22Rv1 (cell line): Measurements from ENCODE around the gene ANKRD39.

ENCODE experiments used
- H3K27ac ChIP-seq: fragments of 450-650 bp; 2 replicates; pipeline ENCODE4 v1.5.1; 2017
- ZFX ChIP-seq: fragments of 450-650 bp; IDR thresholded peaks from 2 replicates; pipeline ENCODE4 v1.6.1; 2017; ENCODE audit warnings: antibody characterized with exemption, borderline replicate concordance
- TF ChIP-seq, protein P1 (sequence below): fragments of 450-650 bp; IDR thresholded peaks from 2 replicates; pipeline ENCODE4 v1.5.1; 2017; ENCODE audit warnings: mild to moderate bottlenecking

Gene ANKRD39

GRCh38 chr2:96868555-96869280, 10.9 kb upstream of the ANKRD39 start:
- TF ChIP-seq, protein P1, sequence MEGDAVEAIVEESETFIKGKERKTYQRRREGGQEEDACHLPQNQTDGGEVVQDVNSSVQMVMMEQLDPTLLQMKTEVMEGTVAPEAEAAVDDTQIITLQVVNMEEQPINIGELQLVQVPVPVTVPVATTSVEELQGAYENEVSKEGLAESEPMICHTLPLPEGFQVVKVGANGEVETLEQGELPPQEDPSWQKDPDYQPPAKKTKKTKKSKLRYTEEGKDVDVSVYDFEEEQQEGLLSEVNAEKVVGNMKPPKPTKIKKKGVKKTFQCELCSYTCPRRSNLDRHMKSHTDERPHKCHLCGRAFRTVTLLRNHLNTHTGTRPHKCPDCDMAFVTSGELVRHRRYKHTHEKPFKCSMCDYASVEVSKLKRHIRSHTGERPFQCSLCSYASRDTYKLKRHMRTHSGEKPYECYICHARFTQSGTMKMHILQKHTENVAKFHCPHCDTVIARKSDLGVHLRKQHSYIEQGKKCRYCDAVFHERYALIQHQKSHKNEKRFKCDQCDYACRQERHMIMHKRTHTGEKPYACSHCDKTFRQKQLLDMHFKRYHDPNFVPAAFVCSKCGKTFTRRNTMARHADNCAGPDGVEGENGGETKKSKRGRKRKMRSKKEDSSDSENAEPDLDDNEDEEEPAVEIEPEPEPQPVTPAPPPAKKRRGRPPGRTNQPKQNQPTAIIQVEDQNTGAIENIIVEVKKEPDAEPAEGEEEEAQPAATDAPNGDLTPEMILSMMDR = peak; percentile 87
- TF ChIP-seq ZFX = no peak
- H3K27ac ChIP-seq = peak overlapping the region; percentile 79

DNA sequence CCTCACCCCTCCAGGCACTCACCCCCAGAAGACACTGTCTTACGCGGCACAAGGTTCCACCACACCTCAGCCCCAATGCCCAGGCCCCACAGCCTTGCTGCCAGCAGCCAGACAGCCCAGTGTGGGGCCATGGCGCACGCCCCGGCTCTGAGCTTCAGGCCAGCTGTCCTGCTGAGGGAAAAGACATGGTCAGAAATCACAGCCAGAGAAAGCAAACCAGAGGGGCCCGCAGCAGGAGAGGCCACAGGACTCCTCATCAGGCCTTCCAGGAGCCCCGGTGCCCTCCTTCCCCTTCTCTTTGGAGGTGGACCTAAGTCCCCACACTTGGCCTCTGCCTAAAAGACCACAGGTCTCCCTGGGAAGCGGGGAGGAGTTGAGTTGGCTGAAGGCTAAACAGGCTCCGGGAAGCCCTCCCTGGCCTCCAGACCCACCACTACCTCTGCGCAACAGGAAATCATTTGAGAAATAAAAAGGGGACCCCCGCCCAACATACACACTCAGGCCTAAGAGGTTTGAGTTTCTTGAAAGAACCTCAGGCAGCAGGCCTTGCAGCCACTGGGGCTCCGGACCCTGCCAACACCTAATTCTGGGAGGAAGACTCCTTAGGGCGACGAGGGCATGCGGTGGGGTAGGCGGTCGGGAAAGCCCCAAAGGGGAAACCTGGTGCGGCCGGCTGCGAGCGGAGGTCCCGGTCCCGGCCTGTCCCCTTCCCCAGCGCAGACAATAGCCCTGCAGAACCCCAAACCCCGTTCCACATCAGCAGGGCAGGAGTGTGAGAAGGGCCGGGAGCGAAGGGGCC, 10.1 kb upstream of the ANKRD39 start:
- H3K27ac ChIP-seq = peak overlapping the region; percentile 79
- TF ChIP-seq, protein P1 = no peak

DNA sequence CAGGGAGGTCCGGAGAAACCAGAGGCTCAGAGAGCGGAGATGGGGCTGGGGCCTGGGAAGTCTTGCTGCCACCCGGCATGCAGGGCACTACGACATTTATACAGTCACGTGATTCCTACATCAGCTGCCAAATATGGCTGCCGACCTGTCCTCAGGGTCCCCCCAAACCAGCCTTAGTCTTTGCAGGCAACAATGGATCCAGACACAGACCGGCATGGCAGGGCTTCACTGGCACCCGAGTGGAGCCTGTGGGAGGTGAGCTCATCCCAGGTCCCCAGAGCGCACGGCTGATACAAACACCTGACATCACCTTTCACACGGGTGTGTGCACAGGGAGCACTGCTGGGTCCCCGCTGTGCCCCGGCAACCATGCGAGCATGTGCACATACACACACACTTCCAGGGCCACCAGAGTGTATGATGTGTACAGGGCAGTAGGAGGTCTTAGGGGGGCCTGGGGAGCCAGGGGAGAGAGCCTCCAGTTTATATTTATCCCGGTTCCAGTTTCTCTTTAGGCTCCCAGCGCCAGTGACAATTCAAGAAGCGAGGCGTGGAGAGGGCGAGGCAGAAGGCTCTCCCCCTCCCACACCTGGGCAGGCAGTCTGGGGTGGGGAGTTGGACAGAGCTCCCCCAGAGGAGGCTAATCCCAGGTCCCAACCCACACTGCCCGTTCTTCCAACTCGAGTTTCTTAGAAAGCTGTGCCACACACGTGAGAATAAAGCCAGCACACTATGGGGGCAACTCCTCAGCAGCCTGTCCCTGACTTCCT, 9.4 kb upstream of the ANKRD39 start:
- TF ChIP-seq ZFX = no peak
- TF ChIP-seq, protein P1 = no peak
- peak overlapping the region; percentile 79 for H3K27ac ChIP-seq

DNA sequence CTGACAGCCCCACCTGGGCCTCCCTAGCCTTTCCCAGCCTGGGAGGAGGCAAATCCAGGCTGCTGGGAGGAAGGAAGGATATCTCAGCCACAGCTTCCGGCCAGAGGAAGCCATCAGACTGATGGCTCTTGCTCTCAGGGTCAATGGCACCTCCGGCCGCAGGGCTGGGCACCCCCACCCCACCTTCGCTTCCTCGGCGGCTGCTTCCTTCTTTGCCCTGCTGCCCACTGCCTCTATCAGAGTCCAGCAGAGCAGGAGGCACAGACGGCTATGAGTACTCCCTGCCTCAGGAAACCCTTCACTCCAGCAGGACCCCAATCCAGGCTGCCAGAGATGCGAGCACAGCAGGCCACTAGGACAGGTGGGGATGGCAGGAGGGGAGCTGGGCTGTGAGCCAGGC, 8.8 kb upstream of the ANKRD39 start:
- TF ChIP-seq, protein P1 = no peak
- TF ChIP-seq ZFX = no peak
- no peak overlapping the region for H3K27ac ChIP-seq

DNA sequence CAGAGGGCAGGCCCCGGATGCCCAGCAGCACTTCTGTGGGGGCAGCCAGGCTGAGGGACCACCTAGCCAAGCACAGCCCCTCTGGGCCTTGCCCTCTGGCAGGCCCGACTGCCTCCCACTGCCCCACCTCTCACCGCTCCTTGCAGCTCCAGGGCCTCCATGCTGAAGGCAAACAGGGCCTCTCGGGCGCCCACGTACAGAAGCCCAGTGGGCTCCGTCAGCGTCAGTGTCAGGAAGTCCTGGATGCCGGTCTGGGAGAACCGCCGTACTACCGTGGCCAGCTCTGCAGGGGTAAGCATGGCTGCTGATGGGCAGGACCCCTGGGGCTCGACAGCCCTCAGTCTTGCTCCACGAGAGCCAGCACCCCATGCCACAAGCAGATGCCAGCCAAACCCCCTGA, 8.3 kb upstream of the ANKRD39 start:
- TF ChIP-seq, protein P1 = no peak
- TF ChIP-seq ZFX = no peak
- no peak overlapping the region for H3K27ac ChIP-seq

GRCh38 chr2:96865654-96866053, 7.8 kb upstream of the ANKRD39 start:
- TF ChIP-seq, protein P1 = no peak
- TF ChIP-seq ZFX = no peak
- H3K27ac ChIP-seq = no peak overlapping the region
